ENCODE measurements around the gene MYL1.

The MYL1 gene

GRCh38 chr2:210259687-210260086 lies 55.3 kb downstream of the MYL1 start:
- TF ChIP-seq EZH2phosphoT487 (IDR thresholded peaks at IDR 0.05; ENCODE audit: borderline replicate concordance, low read length) (no peak), CTCF (IDR thresholded peaks at IDR 0.05; ENCODE audit: low read depth, low read length, poor library complexity, severe bottlenecking) (no peak)
- no peaks in the 10 kb centered on the region for H3F3A ChIP-seq (ENCODE audit: control insufficient read depth, insufficient read depth)
- H3K9me2 ChIP-seq (replicated peaks; ENCODE audit: control insufficient read depth, low read length) = no peaks in the 10 kb centered on the region
- no peaks in the 10 kb centered on the region; the same call in 1 of the 2 replicates for H3K27me3 ChIP-seq (ENCODE audit: control insufficient read depth, low read length)
- H4K20me1 ChIP-seq (ENCODE audit: control insufficient read depth, insufficient read depth, low read depth, low read length) = no peaks in the 10 kb centered on the region
- H3K36me3 ChIP-seq (ENCODE audit: control insufficient read depth, low read length) = no peaks in the 10 kb centered on the region
- H3K4me3 ChIP-seq (ENCODE audit: low read length) = no peak overlapping the region
- H3K9me3 ChIP-seq (ENCODE audit: control insufficient read depth, insufficient read depth, low read length) = no peaks in the 10 kb centered on the region
- no peaks in the 10 kb centered on the region for H3K79me2 ChIP-seq (ENCODE audit: control insufficient read depth, low read length)
- H3K27ac ChIP-seq (ENCODE audit: low read depth, low read length) = no peak overlapping the region
- no peaks in the 10 kb centered on the region for H3K4me1 ChIP-seq (ENCODE audit: control insufficient read depth, low read length)
- no peak overlapping the region for H3K4me2 ChIP-seq (ENCODE audit: low read length)

- no peaks in the 10 kb centered on the region for H3K9me2 ChIP-seq (replicated peaks; ENCODE audit: control insufficient read depth, low read length)
- no peaks in the 10 kb centered on the region for H3K36me3 ChIP-seq (ENCODE audit: control insufficient read depth, low read length)
- H3F3A ChIP-seq (ENCODE audit: control insufficient read depth, insufficient read depth) = no peaks in the 10 kb centered on the region
- H3K4me1 ChIP-seq (ENCODE audit: control insufficient read depth, low read length) = no peaks in the 10 kb centered on the region
- H3K79me2 ChIP-seq (ENCODE audit: control insufficient read depth, low read length) = no peaks in the 10 kb centered on the region
- no peak for TF ChIP-seq EZH2phosphoT487 (IDR thresholded peaks at IDR 0.05; ENCODE audit: borderline replicate concordance, low read length)
- TF ChIP-seq CTCF (IDR thresholded peaks at IDR 0.05; ENCODE audit: low read depth, low read length, poor library complexity, severe bottlenecking) = no peak
- H3K9me3 ChIP-seq (ENCODE audit: control insufficient read depth, insufficient read depth, low read length) = no peaks in the 10 kb centered on the region
- H3K27ac ChIP-seq (ENCODE audit: low read depth, low read length) = no peak overlapping the region
- no peak overlapping the region for H3K4me2 ChIP-seq (ENCODE audit: low read length)
- H3K27me3 ChIP-seq (ENCODE audit: control insufficient read depth, low read length) = no peaks in the 10 kb centered on the region; the same call in 1 of the 2 replicates
- H4K20me1 ChIP-seq (ENCODE audit: control insufficient read depth, insufficient read depth, low read depth, low read length) = no peaks in the 10 kb centered on the region
- H3K4me3 ChIP-seq (ENCODE audit: low read length) = no peak overlapping the region
These were observed 62.0 kb downstream of the MYL1 start for GRCh38 chr2:210252699-210253606.

GRCh38 chr2:210250622-210251021 lies 64.4 kb downstream of the MYL1 start:
- TF ChIP-seq EZH2phosphoT487 (IDR thresholded peaks at IDR 0.05; ENCODE audit: borderline replicate concordance, low read length) (no peak), CTCF (IDR thresholded peaks at IDR 0.05; ENCODE audit: low read depth, low read length, poor library complexity, severe bottlenecking) (no peak)
- no peaks in the 10 kb centered on the region for H3K36me3 ChIP-seq (ENCODE audit: control insufficient read depth, low read length)
- no peaks in the 10 kb centered on the region for H3F3A ChIP-seq (ENCODE audit: control insufficient read depth, insufficient read depth)
- no peaks in the 10 kb centered on the region for H3K79me2 ChIP-seq (ENCODE audit: control insufficient read depth, low read length)
- no peaks in the 10 kb centered on the region for H3K9me3 ChIP-seq (ENCODE audit: control insufficient read depth, insufficient read depth, low read length)
- H3K4me2 ChIP-seq (ENCODE audit: low read length) = no peak overlapping the region
- H3K4me3 ChIP-seq (ENCODE audit: low read length) = no peak overlapping the region
- H3K27ac ChIP-seq (ENCODE audit: low read depth, low read length) = no peak overlapping the region
- H3K4me1 ChIP-seq (ENCODE audit: control insufficient read depth, low read length) = no peaks in the 10 kb centered on the region
- no peaks in the 10 kb centered on the region for H4K20me1 ChIP-seq (ENCODE audit: control insufficient read depth, insufficient read depth, low read depth, low read length)
- H3K9me2 ChIP-seq (replicated peaks; ENCODE audit: control insufficient read depth, low read length) = no peaks in the 10 kb centered on the region
- no peaks in the 10 kb centered on the region; the same call in 1 of the 2 replicates for H3K27me3 ChIP-seq (ENCODE audit: control insufficient read depth, low read length)
